Limb (tissue), 2 donors: ENCODE data around the gene SLC35F3.
"Not testable (repeated sequence)": the region's sequence is repeated elsewhere in the genome, so short reads cannot be mapped to it uniquely, and the experiment has no call there.

Experiments used
- DNase-seq, 2 donors: peaks; one replicate each; pipeline ENCODE4 v3.0.0-alpha.2; 2016; ENCODE audit errors: extremely low spot score in 2 of 2

Gene SLC35F3

GRCh38 chr1:234140388-234140787 lies 235.9 kb downstream of the SLC35F3 start:
- DNase-seq: no peak

DNA sequence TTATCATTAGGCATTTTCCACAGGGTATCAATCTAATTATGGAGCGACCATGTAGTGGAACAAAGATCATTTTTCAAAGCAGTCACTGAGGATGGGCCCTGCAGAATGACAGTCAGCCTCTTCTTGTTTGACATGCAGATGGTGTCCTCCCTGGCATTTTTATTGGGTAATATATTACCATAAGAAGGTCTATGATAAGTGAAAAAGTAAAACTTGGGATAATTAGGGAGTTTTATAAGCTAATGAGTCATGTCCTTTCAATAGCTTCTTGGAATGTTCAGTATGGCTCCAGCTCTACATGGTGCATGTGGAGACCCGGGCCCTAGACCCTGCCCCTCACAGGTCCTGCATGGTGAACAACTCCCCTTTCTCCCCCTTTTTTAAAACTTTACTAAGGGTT lies 236.5 kb downstream of the SLC35F3 start:
- no peak for DNase-seq

GRCh38 chr1:234143681-234144080 lies 239.2 kb downstream of the SLC35F3 start:
- no peak for DNase-seq

GRCh38 chr1:234144901-234145300 lies 240.4 kb downstream of the SLC35F3 start:
- DNase-seq: no peak

DNA sequence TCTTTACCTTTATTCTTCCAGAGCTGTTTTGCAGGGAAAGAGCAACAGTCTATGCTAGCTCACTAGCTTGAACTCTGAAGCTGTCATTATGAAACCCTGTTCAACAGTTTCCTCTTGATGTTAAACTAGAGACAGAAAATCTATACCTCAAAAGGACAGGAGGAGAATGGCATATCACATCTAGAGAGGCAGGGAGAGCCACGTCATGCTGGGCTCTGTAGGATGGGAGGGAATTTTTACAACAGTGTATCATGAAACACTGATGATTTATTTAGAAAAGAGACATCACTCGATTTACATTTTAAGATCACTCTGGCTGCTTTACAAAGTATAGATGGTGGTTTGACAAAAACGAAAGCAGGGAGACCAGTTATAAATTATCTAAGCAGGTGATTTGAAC lies 243.9 kb downstream of the SLC35F3 start:
- no peak for DNase-seq

- DNase-seq: no peak
Observed at GRCh38 chr1:234148816-234149215, 244.3 kb downstream of the SLC35F3 start.

DNA sequence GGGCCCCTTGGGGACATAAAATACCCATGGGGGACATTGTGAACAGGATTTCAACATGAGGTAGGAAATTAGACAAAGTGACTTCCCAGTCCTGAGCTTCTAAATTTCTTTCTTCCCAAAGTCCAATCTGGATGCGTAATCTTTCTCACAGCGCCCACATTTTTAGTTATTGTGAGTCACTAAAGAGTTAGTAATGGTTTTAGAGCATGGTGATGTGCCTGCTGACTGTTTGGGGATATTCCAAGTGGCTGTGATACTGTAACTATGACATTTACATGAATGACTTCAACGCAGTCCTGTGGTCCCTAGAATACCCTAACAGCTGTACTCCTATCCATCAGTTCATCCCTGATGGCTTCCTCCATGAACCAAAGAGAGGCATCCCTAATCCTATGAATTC lies 244.7 kb downstream of the SLC35F3 start:
- no peak for DNase-seq

DNA sequence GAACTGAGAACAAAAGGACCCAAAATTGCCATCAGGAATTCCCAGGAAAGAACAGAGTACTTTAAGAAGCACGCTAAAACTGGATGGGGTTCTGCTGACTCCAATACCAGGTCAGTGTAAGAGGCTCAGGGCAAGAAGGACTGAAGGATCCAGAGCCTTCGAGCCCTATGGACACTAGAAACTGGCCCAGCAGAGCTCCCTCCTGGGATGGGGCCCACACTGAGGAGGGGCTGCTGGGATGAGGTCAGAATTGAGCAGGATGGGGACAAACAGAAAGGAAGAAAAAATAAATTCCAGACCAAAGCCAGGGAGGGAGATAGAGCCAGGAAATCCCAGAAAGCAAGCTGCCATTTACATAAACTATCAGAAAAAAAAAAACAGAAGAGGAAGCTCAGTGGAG lies 246.4 kb downstream of the SLC35F3 start:
- no peak for DNase-seq

GRCh38 chr1:234152344-234152743 lies 247.9 kb downstream of the SLC35F3 start:
- DNase-seq: not testable (repeated sequence)

DNA sequence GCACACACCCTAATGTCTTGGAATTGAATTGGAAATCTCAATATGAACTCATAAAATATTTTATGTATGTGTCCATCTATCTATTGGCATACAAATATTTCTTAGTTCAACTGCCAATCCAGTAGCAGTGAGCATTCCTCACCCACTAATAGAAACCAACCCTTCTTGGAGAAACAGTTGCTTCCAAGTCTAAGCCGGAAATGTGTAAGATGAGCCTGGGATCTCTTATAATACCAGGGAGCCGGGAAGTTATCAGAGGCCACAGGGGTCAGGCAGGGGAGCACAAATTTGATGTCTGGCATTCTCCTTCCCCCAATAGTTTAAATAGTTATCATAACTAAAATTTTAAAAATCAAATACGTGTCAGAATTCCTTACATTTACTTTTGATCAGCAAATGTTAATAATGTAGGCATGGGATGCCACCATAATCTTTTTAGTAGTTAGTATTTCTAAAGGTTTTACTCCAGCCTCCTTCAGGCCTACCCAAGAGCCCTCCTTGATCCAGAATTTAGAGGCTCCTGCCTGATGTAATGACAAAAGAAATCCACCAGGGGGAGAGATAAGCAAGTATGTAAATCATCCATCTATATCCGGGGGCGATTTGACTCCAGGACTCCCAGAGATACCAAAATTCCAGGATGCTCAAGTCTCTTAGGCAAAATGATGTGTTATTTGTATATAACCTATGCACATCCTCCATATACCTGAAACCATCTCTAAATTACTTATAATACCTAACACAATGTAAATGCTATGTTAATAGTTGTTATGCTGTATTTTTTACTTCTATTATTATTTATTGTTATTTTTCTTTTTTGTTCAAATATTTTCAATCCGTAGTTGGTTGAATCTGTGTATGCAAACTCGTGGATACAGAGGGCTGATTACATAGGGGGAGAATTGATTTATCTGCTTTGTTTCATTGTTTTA lies 250.1 kb downstream of the SLC35F3 start:
- peak in 1 of 2 donors; percentile 45 for DNase-seq

DNA sequence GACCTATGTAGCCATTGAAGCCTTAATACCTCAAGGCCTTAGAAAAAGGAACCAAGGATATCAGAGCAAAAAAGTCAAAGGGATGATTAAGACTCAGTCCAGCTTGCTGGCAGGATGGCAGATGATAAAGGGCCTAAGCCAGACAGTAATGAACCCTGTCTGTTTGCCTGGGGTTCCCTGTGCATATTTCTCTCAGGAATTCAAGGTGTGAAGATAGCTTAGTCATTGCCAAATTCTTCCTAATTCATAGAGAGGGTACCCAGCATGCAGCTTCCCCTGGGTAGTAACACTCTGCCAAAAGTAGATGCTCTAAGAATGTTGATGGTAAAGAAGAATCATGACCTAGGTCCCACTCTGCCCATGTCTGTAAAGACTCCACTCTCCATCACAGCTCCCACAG lies 258.2 kb downstream of the SLC35F3 start:
- no peak for DNase-seq

DNA sequence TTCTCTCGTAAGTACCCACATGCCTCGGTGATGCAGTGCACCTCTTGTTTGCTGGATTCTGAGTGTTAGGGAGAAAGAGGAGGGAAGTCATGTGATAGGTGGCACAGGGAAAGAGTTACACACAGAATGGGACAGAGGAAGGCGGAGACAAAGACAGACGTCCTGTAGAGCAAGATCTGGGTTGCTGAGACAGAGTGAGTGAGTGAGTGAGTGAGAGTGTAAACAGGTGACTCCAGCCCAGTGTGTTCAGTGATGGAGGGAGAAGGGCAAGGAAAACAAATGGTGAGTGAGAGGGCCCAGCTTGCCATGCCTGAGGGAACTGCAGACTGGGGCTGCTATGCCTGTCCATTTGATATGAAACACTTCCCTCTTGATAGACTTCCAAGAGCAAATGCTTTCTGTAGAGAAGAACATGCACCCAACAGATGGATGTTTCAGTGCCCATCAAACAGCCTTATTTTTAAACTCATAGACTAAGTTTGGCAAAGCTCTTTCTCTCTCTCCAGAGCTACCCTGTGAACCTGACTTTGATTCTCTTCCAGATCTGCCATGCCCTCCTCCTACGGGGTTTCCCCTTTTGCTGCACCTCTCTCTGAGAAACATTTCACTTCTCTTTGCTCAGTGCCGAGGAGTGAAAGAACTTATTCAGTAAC lies 258.9 kb downstream of the SLC35F3 start:
- no peak for DNase-seq

DNA sequence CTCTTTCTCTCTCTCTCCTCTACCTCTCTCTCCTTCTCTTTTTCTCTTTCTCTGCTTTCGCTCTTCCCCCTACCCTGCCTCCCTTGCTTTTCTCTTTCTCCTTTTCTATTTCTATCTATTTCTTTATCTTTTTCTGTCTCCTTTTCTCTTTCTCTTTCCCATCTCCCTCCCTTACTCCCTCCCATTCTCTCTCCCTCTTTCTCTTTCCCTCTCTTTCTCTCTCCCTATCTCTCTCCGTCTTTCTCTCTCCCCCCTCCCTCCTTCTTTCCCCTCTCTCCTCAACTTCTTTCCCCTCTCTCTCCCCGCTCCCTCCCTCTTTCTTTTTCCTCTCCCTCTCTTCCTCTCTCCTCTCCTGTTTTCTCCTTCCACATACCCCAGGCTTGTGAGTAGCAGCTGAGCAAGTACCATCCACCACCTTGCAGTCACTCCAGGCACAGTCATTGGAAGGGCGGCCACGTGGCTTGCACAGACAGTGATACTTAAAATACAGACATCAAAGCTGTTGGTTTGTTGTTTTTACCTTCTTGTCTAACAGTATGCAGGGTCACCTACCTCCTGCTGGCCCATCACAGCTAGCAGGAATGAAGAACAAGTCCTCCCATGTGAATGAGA lies 259.7 kb downstream of the SLC35F3 start:
- DNase-seq: no peak

DNA sequence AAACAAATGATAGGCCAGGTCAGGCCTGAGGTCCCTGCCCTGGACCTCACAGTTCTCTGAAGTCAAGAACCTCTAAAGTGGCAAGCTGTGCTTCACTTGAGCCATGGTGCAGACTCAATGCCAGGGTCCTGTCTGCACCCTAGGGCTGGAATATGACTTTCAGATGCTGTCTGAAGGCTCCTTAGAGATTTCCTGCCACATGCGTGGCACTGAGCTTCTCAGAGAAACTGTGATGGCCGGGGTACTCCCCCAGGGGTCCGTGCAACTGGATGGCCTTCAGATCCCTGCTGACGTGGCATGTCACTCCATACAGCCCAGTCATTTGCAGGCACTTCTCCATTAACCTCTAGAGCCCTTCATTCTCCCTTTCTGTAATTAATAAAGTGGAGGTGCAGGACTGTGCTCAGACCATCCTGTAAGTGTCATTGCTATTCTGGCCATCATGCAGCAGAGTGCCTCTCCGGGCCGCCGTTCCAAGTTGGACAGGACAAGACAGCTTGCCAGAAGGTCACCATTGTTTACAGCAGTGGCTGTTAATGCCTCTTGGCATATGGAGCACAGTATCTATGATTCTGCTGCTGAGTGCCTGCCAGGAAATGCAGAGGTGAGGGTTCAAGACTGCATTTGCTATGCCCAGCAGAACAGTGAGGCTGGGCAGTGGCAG lies 263.7 kb downstream of the SLC35F3 start:
- DNase-seq: no peak

- DNase-seq: no peak
Observed at GRCh38 chr1:234169161-234169849, 264.8 kb downstream of the SLC35F3 start.

DNA sequence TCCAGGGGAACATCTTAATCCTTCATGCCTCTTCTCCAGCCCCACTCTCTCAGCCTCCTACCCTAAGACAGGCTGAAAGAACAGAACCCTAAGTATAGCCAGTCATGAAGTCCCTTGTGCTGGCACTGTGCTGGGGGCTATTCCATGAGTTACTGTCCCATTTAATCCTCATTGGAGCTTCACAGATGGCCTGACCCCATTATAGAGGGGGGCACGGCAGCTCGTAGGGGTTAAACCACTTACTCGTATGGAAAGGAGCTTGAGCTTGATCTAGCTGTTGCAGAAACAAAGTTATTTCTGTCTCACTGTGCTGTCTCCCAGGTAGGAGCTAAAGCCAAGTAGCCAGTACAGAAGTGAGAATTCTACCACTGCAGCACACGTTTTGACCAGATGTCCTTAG lies 265.6 kb downstream of the SLC35F3 start:
- DNase-seq: no peak

DNA sequence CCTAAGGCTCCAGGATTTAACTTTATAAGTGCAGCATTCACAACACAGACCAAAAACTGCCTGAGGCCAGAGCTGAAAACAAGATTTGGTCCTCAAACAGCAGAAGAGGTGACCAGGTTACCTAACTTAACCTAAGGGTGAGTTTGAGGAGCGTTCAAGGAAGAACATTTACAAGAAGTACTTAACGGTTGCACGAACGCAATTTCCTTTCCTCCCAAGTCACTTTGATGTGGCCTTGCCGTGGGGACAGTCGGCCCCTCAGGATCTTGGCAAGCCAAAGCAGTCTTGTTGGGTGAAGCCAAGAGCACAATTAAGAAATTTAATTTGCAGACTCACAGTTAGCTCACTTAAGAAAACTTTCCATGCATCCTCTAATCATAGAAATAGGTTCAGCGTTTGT lies 266.1 kb downstream of the SLC35F3 start:
- no peak for DNase-seq

DNA sequence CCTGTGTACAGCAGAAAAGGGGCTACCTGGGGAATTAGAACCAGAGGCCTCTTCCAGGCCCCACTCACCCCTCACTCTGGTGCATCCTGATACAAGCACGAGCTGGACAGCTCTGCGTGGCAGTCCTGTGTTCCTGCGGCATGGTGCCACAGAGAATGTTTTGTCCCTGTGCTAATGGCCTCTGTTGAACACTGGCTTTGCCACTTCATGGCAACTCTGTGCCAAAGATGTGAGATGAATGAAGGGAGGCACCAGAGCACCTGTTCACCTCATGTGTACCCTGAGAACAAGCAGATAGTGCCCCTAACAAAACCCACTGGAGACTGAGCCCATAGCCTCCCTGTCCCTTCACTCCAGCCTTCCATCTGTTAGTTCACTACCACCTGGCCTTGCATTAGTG lies 269.5 kb downstream of the SLC35F3 start:
- DNase-seq: no peak

DNA sequence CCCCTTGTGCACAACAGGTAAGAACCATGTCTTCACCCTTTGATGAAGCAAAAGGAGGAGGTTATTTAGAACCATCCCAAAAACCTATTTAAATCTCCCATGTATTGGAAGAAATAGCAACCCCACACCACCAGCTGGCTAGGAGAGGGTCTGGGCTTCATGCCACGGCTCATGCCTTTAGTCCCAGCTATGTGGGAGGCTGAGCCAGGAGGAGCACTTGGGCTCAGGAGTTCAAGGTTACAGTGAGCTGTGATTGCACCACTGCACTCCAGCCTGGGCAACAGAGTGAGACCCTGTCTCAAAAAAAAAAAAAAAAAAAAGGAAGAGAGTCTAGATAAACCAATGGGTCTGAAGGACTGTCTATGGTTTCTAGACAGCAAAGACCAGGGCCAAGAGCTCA lies 270.9 kb downstream of the SLC35F3 start:
- DNase-seq: no peak

DNA sequence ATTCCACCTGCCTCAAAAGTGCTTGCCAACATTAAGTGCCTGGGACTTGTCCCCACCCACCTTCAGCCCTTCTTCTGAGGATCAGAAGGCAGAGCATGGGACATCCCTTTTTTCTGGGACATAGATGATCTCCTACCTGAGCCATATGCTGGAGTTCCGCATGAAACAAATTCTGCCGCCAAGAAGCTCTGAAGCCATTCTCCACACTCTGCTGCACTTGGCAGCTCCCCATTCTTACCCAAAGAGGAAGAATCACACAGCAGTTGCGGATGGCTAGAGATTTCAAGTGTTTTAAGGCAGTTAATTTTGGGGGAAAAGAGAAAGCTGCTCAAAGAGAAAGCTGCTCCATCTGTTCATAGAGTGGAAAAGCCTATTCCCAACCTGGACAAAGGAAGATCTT lies 271.5 kb downstream of the SLC35F3 start:
- DNase-seq: no peak

- not testable (repeated sequence) for DNase-seq
Observed at GRCh38 chr1:234176847-234177246, 272.4 kb downstream of the SLC35F3 start.
